HG02623 (cell line): Measurements from ENCODE around the gene SUPT6H.
"Not testable (repeated sequence)": the region's sequence is repeated elsewhere in the genome, so short reads cannot be mapped to it uniquely, and the experiment has no call there.

Source experiments
- ATAC-seq: cut with Tn5 transposase; IDR thresholded peaks from one replicate; pipeline ENCODE4 v1.9.1; 2021; ENCODE audit warnings: moderate library complexity; ENCODE audit not compliant: unreplicated experiment

The SUPT6H gene

GRCh38 chr17:28646039-28646754, 15.8 kb upstream of the SUPT6H start:
- ATAC-seq = no peak

- ATAC-seq = no peak
Observed at GRCh38 chr17:28648698-28649097, 13.3 kb upstream of the SUPT6H start.

- no peak for ATAC-seq
Observed at GRCh38 chr17:28655160-28655559, 6.8 kb upstream of the SUPT6H start.

- no peak for ATAC-seq
Observed at GRCh38 chr17:28657756-28658155, 4.2 kb upstream of the SUPT6H start.

GRCh38 chr17:28658342-28658741, 3.7 kb upstream of the SUPT6H start:
- not testable (repeated sequence) for ATAC-seq

GRCh38 chr17:28658766-28659496, 3.1 kb upstream of the SUPT6H start:
- not testable (repeated sequence) for ATAC-seq

- ATAC-seq = not testable (repeated sequence)
Observed at GRCh38 chr17:28659497-28659881, 2.5 kb upstream of the SUPT6H start.

GRCh38 chr17:28662527-28662829, 473 bp downstream of the SUPT6H start:
- no peak for ATAC-seq

- no peak for ATAC-seq
Observed at GRCh38 chr17:28663723-28664122, 1.7 kb downstream of the SUPT6H start.

- no peak for ATAC-seq
Observed at GRCh38 chr17:28665994-28666393, 4.0 kb downstream of the SUPT6H start.

- no peak for ATAC-seq
Observed at GRCh38 chr17:28667870-28668269, 5.9 kb downstream of the SUPT6H start.

- no peak for ATAC-seq
Observed at GRCh38 chr17:28669918-28670317, 7.9 kb downstream of the SUPT6H start.

GRCh38 chr17:28675490-28675889, 13.5 kb downstream of the SUPT6H start:
- no peak for ATAC-seq

- no peak for ATAC-seq
Observed at GRCh38 chr17:28675980-28676379, 14.0 kb downstream of the SUPT6H start.

- no peak for ATAC-seq
Observed at GRCh38 chr17:28682655-28683054, 20.6 kb downstream of the SUPT6H start.

- ATAC-seq = no peak
Observed at GRCh38 chr17:28684963-28685362, 23.0 kb downstream of the SUPT6H start.

- no peak for ATAC-seq
Observed at GRCh38 chr17:28685366-28685765, 23.4 kb downstream of the SUPT6H start.

GRCh38 chr17:28686296-28686695, 24.3 kb downstream of the SUPT6H start:
- no peak for ATAC-seq

GRCh38 chr17:28688481-28688880, 26.5 kb downstream of the SUPT6H start:
- ATAC-seq = no peak

GRCh38 chr17:28689011-28689410, 27.0 kb downstream of the SUPT6H start:
- no peak for ATAC-seq

- no peak for ATAC-seq
Observed at GRCh38 chr17:28693869-28694268, 31.9 kb downstream of the SUPT6H start.

GRCh38 chr17:28698253-28698941, 36.4 kb downstream of the SUPT6H start:
- no peak for ATAC-seq
